Upper lobe of left lung (tissue), 6 donors: ENCODE data around the gene COL8A1. TPM values are rescaled to one million over a fixed set of nuclear protein-coding genes. Genes with fewer than 3 reads are reported as not detected.

Source experiments
- ATAC-seq, 2 donors: fragments of 200-7000 bp; cut with Tn5 transposase; one replicate each; pipeline ENCODE4 v1.9.1; 2022; ENCODE audit warnings: mild to moderate bottlenecking in 2 of 2, moderate library complexity in 2 of 2; ENCODE audit not compliant: low FRiP score in 2 of 2
- DNase-seq, 2 donors: peaks; one replicate each; pipeline ENCODE4 v3.0.0-alpha.2; 2019 to 2020
- H3K27ac ChIP-seq, 4 donors: fragments of 200-600 bp; sonication (generic); one replicate each; pipeline ENCODE4 v1.5.1; 2016 to 2019
- H3K27me3 ChIP-seq, 4 donors: fragments of 200-600 bp; sonication (generic); one replicate each; pipeline ENCODE4 v1.5.1; 2017 to 2019
- H3K36me3 ChIP-seq, 4 donors: fragments of 200-600 bp; sonication (generic); one replicate each; pipeline ENCODE4 v1.5.1; 2016 to 2019
- H3K4me1 ChIP-seq, 4 donors: fragments of 200-600 bp; sonication (generic); one replicate each; pipeline ENCODE4 v1.5.1; 2018 to 2019
- H3K4me3 ChIP-seq, 4 donors: fragments of 200-600 bp; sonication (generic); one replicate each; pipeline ENCODE4 v1.5.1; 2017 to 2019; ENCODE audit warnings: mild to moderate bottlenecking in 2 of 4, moderate library complexity in 1 of 4
- H3K9me3 ChIP-seq, 4 donors: fragments of 200-600 bp; sonication (generic); one replicate each; pipeline ENCODE4 v1.5.1; 2018 to 2019
- CTCF ChIP-seq, 6 experiments: fragments of 450-650 bp in 4 of 6; fragments of 200-600 bp in 2 of 6; sonication (generic) in 2 of 6; IDR thresholded peaks; one replicate each; pipeline ENCODE4 v1.5.1; 2016 to 2019; ENCODE audit warnings: antibody characterized with exemption in 6 of 6
- EP300 ChIP-seq, 4 donors: sonication (generic); formaldehyde crosslinking; IDR thresholded peaks; one replicate each; pipeline ENCODE4 v1.5.1; 2017; ENCODE audit warnings: antibody characterized with exemption in 4 of 4, control low read depth in 2 of 4
- POLR2A ChIP-seq, 4 donors: fragments of 450-650 bp; IDR thresholded peaks; one replicate each; pipeline ENCODE4 v1.5.1; 2016 to 2017; ENCODE audit warnings: antibody characterized with exemption in 4 of 4, mild to moderate bottlenecking in 2 of 4
- POLR2AphosphoS5 ChIP-seq, 2 donors: sonication (generic); formaldehyde crosslinking; IDR thresholded peaks; one replicate each; pipeline ENCODE4 v1.5.1; 2017; ENCODE audit warnings: antibody characterized with exemption in 2 of 2
- WGBS, 2 donors: methylation state at CpG; one replicate each; pipeline ENCODE4 v1.1.5; 2017 to 2018; 5-methylcytosine and 5-hydroxymethylcytosine counted together
- total RNA-seq, 6 donors: library from RNA; depleted of rRNA in 4 of 6; stranded (reverse); fragments of >200 nt in 4 of 6; gene quantifications; one replicate each; pipeline versions ENCODE4 v1.1.0 to v1.2.1, GENCODE V29; 2016 to 2021
- donor health status: DM: no; HTN: no; CAD: no; lungs with moderate emphysema.
- donor health status: DM: no; HTN: yes; CAD: no; lungs with severe emphysema.

Gene COL8A1
- total RNA-seq, 6 donors from 2014 or later = 22.0 to 209 (median 115) TPM

GRCh38 chr3:99630815-99631214, 7.6 kb upstream of the COL8A1 start:
- H3K4me3 ChIP-seq = no peak overlapping the region

GRCh38 chr3:99633887-99634558, 4.4 kb upstream of the COL8A1 start:
- Histone ChIP-seq H3K9me3 (no peaks in the 10 kb centered on the region), H3K27ac (no peak overlapping the region), H3K4me1 (peaks cover 0 to 21% (median 5%) of the 10 kb centered on the region in 4 donors), H3K27me3 (peaks cover 0 to 2% (median 0%) of the 10 kb centered on the region in 4 donors), H3K4me3 (no peak overlapping the region), H3K36me3 (no peaks in the 10 kb centered on the region)
- ATAC-seq (no peak), DNase-seq (no peak)
- TF ChIP-seq POLR2A (IDR thresholded peaks at IDR 0.05) (no peak), EP300 (IDR thresholded peaks at IDR 0.05) (no peak), CTCF (IDR thresholded peaks at IDR 0.05) (no peak)
- 81 to 86% methylated on average over 7 of the region's 7 CpGs for WGBS, 2 donors

More at GRCh38 chr3:99630815-99631214, 7.6 kb upstream of the COL8A1 start:
- H3K9me3 ChIP-seq = no peaks in the 10 kb centered on the region
- no peak overlapping the region for H3K27ac ChIP-seq
- H3K36me3 ChIP-seq = no peaks in the 10 kb centered on the region
- DNase-seq (no peak), ATAC-seq (no peak)
- H3K27me3 ChIP-seq = no peaks in the 10 kb centered on the region
- whole genome bisulfite sequencing, 2 donors = 48 to 77% methylated on average over 1 of the region's 1 CpG
- no peaks in the 10 kb centered on the region for H3K4me1 ChIP-seq
- no peak for TF ChIP-seq CTCF (IDR thresholded peaks at IDR 0.05)
- no peak for TF ChIP-seq EP300 (IDR thresholded peaks at IDR 0.05)
- no peak for TF ChIP-seq POLR2AphosphoS5 (IDR thresholded peaks at IDR 0.05)
- no peak for TF ChIP-seq POLR2A (IDR thresholded peaks at IDR 0.05)

DNA sequence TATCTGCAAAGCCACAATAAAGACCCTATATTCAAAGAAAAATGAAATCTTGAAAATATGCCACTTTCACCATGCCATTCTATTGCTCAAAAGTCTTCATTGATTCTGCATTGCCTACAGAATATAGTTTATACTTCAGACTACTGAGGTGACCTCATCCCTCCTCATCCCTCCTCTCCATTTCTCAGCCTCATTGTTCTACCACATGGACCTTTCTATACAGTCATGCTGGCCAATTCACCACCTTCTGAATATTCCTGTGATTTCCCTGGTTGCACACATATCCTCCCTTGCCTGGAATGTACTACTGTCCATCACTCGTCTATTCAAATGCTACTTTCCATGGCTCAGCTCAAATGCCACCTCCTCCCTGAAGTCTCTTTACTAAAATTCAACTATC, 3.5 kb upstream of the COL8A1 start:
- no peak overlapping the region for H3K4me3 ChIP-seq
- WGBS, 2 donors = 93 to 100% methylated on average over 1 of the region's 1 CpG
- TF ChIP-seq CTCF (IDR thresholded peaks at IDR 0.05) (no peak), EP300 (IDR thresholded peaks at IDR 0.05) (no peak), POLR2A (IDR thresholded peaks at IDR 0.05) (no peak), POLR2AphosphoS5 (IDR thresholded peaks at IDR 0.05) (no peak)
- peaks cover 0 to 26% (median 5%) of the 10 kb centered on the region in 4 donors for H3K4me1 ChIP-seq
- H3K36me3 ChIP-seq = no peaks in the 10 kb centered on the region
- DNase-seq (no peak), ATAC-seq (no peak)
- no peaks in the 10 kb centered on the region for H3K9me3 ChIP-seq
- no peak overlapping the region for H3K27ac ChIP-seq
- H3K27me3 ChIP-seq = peaks cover 0 to 2% (median 0%) of the 10 kb centered on the region in 4 donors

GRCh38 chr3:99635348-99635747, 3.0 kb upstream of the COL8A1 start:
- peaks cover 0 to 2% (median 0%) of the 10 kb centered on the region in 4 donors for H3K27me3 ChIP-seq
- no peak overlapping the region for H3K27ac ChIP-seq
- ATAC-seq = no peak
- TF ChIP-seq CTCF (IDR thresholded peaks at IDR 0.05) = no peak
- DNase-seq = no peak
- H3K4me1 ChIP-seq = peaks cover 0 to 26% (median 5%) of the 10 kb centered on the region in 4 donors
- H3K4me3 ChIP-seq = no peak overlapping the region
- no peaks in the 10 kb centered on the region for H3K36me3 ChIP-seq
- H3K9me3 ChIP-seq = no peaks in the 10 kb centered on the region
- WGBS, 2 donors = 81 to 83% methylated on average over 1 of the region's 1 CpG

DNA sequence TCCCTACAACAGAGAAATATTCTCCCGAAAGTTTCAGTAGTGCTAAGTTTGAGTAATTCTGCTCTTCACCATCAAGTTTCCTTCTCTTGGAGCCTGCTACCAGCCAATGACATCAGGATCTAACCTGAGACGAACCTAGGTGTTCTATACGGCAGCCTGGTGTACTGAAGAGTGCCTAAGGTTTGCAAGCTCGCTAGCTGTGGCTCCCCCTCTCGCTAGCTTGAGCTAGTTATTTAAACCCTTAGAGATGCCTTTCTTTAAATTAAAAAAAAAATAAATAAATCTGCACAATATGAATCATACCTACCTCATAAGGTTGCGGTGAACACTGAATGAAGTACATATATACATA, 1.4 kb upstream of the COL8A1 start:
- Histone ChIP-seq H3K9me3 (no peaks in the 10 kb centered on the region), H3K36me3 (no peaks in the 10 kb centered on the region), H3K4me3 (peak overlapping the region in 3 of 4 donors; percentile 44 to 56 (median 53)), H3K4me1 (peaks cover 0 to 26% (median 5%) of the 10 kb centered on the region in 4 donors), H3K27me3 (peaks cover 0 to 2% (median 0%) of the 10 kb centered on the region in 4 donors), H3K27ac (peak overlapping the region in 3 of 4 donors; percentile 80 to 81 (median 81))
- 12% methylated on average over 6 of the region's 6 CpGs for WGBS, 2 donors
- peak in 1 of 2 donors; percentile 33 for DNase-seq
- TF ChIP-seq POLR2AphosphoS5 (IDR thresholded peaks at IDR 0.05) = no peak
- TF ChIP-seq EP300 (IDR thresholded peaks at IDR 0.05) = no peak
- no peak for TF ChIP-seq POLR2A (IDR thresholded peaks at IDR 0.05)
- no peak for TF ChIP-seq CTCF (IDR thresholded peaks at IDR 0.05)
- ATAC-seq = peak in 1 of 2 donors; percentile 4
